Stomach (tissue), 9 donors: Measurements from ENCODE around the gene BRD3OS. TPM values are rescaled to one million over a fixed set of nuclear protein-coding genes. Genes with fewer than 3 reads are reported as not detected.
A peak's percentile ranks its signal among the peaks of the same experiment; 100 is the strongest.

Source experiments
- DNase-seq, 2 donors: peaks; one replicate each; pipeline versions ENCODE4 v3.0.0 to v3.0.0-alpha.2; 2013 to 2019
- H3K27ac ChIP-seq, 5 donors: fragments of 200-600 bp in 4 of 5; sonication (generic) in 4 of 5; one replicate each; pipeline ENCODE4 v1.5.1; 2013 to 2019; ENCODE audit warnings: mild to moderate bottlenecking in 1 of 5, moderate library complexity in 1 of 5
- H3K27me3 ChIP-seq, 3 donors: fragments of 200-600 bp; sonication (generic); one replicate each; pipeline ENCODE4 v1.5.1; 2017 to 2019; ENCODE audit warnings: mixed run types in 1 of 3
- H3K36me3 ChIP-seq, 4 donors: fragments of 200-600 bp; sonication (generic); 1 replicate in 3 of 4; 2 replicates in 1 of 4; pipeline ENCODE4 v1.5.1; 2016 to 2019
- H3K4me1 ChIP-seq, 4 donors: fragments of 200-600 bp; sonication (generic); one replicate each; pipeline ENCODE4 v1.5.1; 2016 to 2019
- H3K4me3 ChIP-seq, 4 donors: fragments of 200-600 bp; sonication (generic) in 3 of 4; one replicate each; pipeline ENCODE4 v1.5.1; 2016 to 2019; ENCODE audit warnings: mild to moderate bottlenecking in 1 of 4
- H3K9me3 ChIP-seq, 4 donors: fragments of 200-600 bp; sonication (generic); one replicate each; pipeline ENCODE4 v1.5.1; 2016 to 2019
- EP300 ChIP-seq: sonication (generic); formaldehyde crosslinking; IDR thresholded peaks from one replicate; pipeline ENCODE4 v1.6.1; 2017; ENCODE audit warnings: antibody characterized with exemption
- POLR2A ChIP-seq, 4 donors: fragments of 450-650 bp; IDR thresholded peaks; one replicate each; pipeline ENCODE4 v1.6.1; 2016; ENCODE audit warnings: antibody characterized with exemption in 4 of 4, control low read depth in 2 of 4, mild to moderate bottlenecking in 1 of 4, moderate library complexity in 1 of 4
- POLR2AphosphoS5 ChIP-seq, 3 donors: sonication (generic); formaldehyde crosslinking; IDR thresholded peaks; one replicate each; pipeline ENCODE4 v1.6.1; 2016; ENCODE audit warnings: antibody characterized with exemption in 3 of 3
- WGBS, 5 donors: extraction: QIAGEN DNeasy Blood & Tissue Kit in 3 of 5; methylation state at CpG; one replicate each; pipeline versions ENCODE4 v1.1.5 to v1.1.7; 2013 to 2018; 5-methylcytosine and 5-hydroxymethylcytosine counted together
- intact Hi-C: fragments of 100-400 bp; cut with DNase I; formaldehyde crosslinking; loops from one replicate; pipeline ENCODE4 v1.15.1; 2023; ENCODE audit warnings: low total_unique reads
- polyA plus RNA-seq, 3 donors: library from polyadenylated mRNA; stranded (reverse); fragments of 200-250 nt; gene quantifications; one replicate each; pipeline ENCODE4 v1.2.3, GENCODE V29; 2013
- total RNA-seq, 5 donors: library from RNA; depleted of rRNA; stranded (reverse); fragments of >200 nt; gene quantifications; one replicate each; pipeline versions ENCODE4 v1.1.0 to v1.2.3, GENCODE V29; 2014 to 2016
- TF ChIP-seq, protein P1 (sequence below), 7 experiments: fragments of 450-650 bp in 4 of 7; fragments of 200-600 bp in 3 of 7; sonication (generic) in 3 of 7; IDR thresholded peaks; one replicate each; pipeline ENCODE4 v1.5.1; 2016 to 2019; ENCODE audit warnings: antibody characterized with exemption in 7 of 7, control low read depth in 2 of 7, mild to moderate bottlenecking in 1 of 7
- donor health status: healthy with polysubstance abuse.
- donor health status: Bipolar disorder and iron deficiency.
- donor health status: healthy.

Gene BRD3OS
- total and polyA plus RNA-seq, 8 donors = 2.4 to 12.0 (median 6.2) TPM; not detected in 1

- Histone ChIP-seq H3K4me3 (no peak overlapping the region), H3K9me3 (no peaks in the 10 kb centered on the region), H3K36me3 (peaks cover 87 to 100% (median 100%) of the 10 kb centered on the region in 4 donors), H3K27me3 (no peaks in the 10 kb centered on the region), H3K4me1 (peaks cover 9 to 26% (median 23%) of the 10 kb centered on the region in 4 donors), H3K27ac (no peak overlapping the region)
- TF ChIP-seq EP300 (no peak), POLR2AphosphoS5 (IDR thresholded peaks at IDR 0.05) (no peak), POLR2A (IDR thresholded peaks at IDR 0.05) (no peak)
- TF ChIP-seq, protein P1, sequence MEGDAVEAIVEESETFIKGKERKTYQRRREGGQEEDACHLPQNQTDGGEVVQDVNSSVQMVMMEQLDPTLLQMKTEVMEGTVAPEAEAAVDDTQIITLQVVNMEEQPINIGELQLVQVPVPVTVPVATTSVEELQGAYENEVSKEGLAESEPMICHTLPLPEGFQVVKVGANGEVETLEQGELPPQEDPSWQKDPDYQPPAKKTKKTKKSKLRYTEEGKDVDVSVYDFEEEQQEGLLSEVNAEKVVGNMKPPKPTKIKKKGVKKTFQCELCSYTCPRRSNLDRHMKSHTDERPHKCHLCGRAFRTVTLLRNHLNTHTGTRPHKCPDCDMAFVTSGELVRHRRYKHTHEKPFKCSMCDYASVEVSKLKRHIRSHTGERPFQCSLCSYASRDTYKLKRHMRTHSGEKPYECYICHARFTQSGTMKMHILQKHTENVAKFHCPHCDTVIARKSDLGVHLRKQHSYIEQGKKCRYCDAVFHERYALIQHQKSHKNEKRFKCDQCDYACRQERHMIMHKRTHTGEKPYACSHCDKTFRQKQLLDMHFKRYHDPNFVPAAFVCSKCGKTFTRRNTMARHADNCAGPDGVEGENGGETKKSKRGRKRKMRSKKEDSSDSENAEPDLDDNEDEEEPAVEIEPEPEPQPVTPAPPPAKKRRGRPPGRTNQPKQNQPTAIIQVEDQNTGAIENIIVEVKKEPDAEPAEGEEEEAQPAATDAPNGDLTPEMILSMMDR (IDR thresholded peaks at IDR 0.05) = no peak
- no peak for DNase-seq
- WGBS, 5 donors = 93 to 96% (median 95%) methylated on average over 24 to 53 of the region's 53 CpGs
- intact Hi-C loops = no loop called here
Measured at GRCh38 chr9:134047868-134048581, 22.7 kb downstream of the BRD3OS start.

GRCh38 chr9:134048582-134048968 lies 23.3 kb downstream of the BRD3OS start:
- Histone ChIP-seq H3K36me3 (peaks cover 88 to 100% (median 99%) of the 10 kb centered on the region in 4 donors), H3K27ac (peak overlapping the region in 2 of 5 donors; percentile 30 to 35), H3K27me3 (no peaks in the 10 kb centered on the region), H3K4me1 (peaks cover 9 to 28% (median 23%) of the 10 kb centered on the region in 4 donors), H3K4me3 (no peak overlapping the region), H3K9me3 (no peaks in the 10 kb centered on the region)
- TF ChIP-seq POLR2A (IDR thresholded peaks at IDR 0.05) = no peak
- TF ChIP-seq EP300 = no peak
- TF ChIP-seq, protein P1 (IDR thresholded peaks at IDR 0.05) = no peak
- no peak for TF ChIP-seq POLR2AphosphoS5 (IDR thresholded peaks at IDR 0.05)
- WGBS, 5 donors = 86 to 93% (median 89%) methylated on average over 11 to 12 of the region's 12 CpGs
- intact Hi-C loops = no loop called here
- no peak for DNase-seq

DNA sequence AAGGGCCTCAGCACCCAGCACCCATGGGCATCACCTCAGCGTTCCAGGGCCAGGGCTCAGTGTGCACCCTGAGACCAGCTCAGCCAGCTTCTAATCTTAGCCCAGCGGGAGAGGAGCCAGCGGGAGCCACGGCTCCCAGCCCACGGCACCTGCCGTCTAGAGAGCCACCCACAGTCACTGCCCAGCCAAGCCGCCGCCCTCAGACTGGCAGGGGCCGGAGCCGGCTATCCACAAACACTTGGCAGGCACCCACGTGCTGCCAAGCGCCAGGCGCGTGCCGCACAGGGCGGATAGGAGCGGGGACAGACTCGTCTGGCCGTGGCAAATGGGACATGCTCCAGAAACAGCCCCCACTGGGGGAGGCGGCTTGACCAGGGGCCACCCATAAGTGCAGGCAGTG lies 24.0 kb downstream of the BRD3OS start:
- no peak overlapping the region for H3K4me3 ChIP-seq
- peaks cover 83 to 95% (median 93%) of the 10 kb centered on the region in 4 donors for H3K36me3 ChIP-seq
- peak overlapping the region; percentile 9 to 58 (median 35) for H3K27ac ChIP-seq
- DNase-seq = peak in 1 of 2 donors; percentile 95
- intact Hi-C loops = no loop called here
- no peaks in the 10 kb centered on the region for H3K27me3 ChIP-seq
- no peaks in the 10 kb centered on the region for H3K9me3 ChIP-seq
- TF ChIP-seq POLR2AphosphoS5 (IDR thresholded peaks at IDR 0.05) (peak in 2 of 3 donors; percentile 32 to 59), EP300 (no peak)
- H3K4me1 ChIP-seq = peaks cover 9 to 34% (median 29%) of the 10 kb centered on the region in 4 donors
- 29 to 67% (median 39%) methylated on average over 4 to 20 of the region's 20 CpGs for WGBS, 5 donors

DNA sequence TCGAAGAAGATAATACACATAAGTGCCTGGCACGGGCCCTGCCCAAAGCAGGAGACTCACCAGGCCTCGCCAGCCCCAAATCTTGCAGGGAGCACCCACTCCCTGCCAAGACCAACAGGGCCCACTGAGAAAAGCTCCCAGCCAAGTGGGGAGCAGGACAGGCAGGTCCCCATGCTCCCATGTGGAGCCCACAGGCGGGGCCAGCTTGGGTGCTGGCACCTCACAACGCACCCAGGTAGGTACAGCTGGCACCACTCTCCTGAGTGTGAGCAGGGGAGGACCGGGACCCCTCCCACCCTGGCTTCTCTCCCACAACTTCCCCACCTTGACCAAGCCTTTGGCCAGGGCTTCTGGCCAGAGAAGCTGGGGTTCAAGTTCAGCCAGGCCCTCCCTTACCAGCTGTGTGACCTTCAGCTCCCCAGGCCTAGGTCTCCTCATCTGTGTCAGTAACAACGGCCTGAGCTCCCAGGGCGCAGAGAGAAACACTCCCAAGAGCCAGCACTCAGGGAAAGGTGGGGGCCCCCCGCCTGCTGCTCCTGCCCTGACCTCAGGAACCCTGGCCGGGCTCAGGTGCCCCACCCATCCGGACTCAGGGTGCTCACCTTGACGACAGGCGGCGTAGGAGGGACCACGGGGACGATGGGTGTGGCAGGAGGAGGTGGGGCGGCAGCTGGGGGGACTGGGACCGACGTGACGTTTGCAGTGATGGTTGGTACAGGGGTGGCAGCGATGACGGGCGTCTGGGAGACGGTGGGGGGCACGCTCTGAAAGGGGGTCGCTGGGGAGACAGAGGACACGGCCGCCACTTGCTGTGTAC lies 24.7 kb downstream of the BRD3OS start:
- Histone ChIP-seq H3K36me3 (peaks cover 75 to 88% (median 86%) of the 10 kb centered on the region in 4 donors), H3K9me3 (no peaks in the 10 kb centered on the region), H3K27ac (peak overlapping the region; percentile 29 to 58 (median 35)), H3K27me3 (no peaks in the 10 kb centered on the region), H3K4me1 (peaks cover 11 to 42% (median 36%) of the 10 kb centered on the region in 4 donors), H3K4me3 (no peak overlapping the region)
- no peak for TF ChIP-seq POLR2A (IDR thresholded peaks at IDR 0.05)
- TF ChIP-seq, protein P1 (IDR thresholded peaks at IDR 0.05) = no peak
- TF ChIP-seq EP300 = no peak
- no peak for TF ChIP-seq POLR2AphosphoS5 (IDR thresholded peaks at IDR 0.05)
- peak; percentile 47 to 57 for DNase-seq
- 52 to 79% (median 65%) methylated on average over 26 to 28 of the region's 28 CpGs for WGBS, 5 donors
- intact Hi-C loops = no loop called here
